Left ventricle myocardium inferior (tissue), 1 donor: ENCODE results near the gene SMYD4. TPM values are rescaled to one million over a fixed set of nuclear protein-coding genes. Genes with fewer than 3 reads are reported as not detected.

Source experiments
- DNase-seq: peaks from one replicate; pipeline ENCODE4 v3.0.0-alpha.2; 2020
- H3K27ac ChIP-seq: fragments of 200-600 bp; replicated peaks from 2 replicates; pipeline ENCODE4 v1.8.0; 2021
- H3K27me3 ChIP-seq: fragments of 200-600 bp; 2 replicates; pipeline ENCODE4 v1.8.0; 2021; ENCODE audit warnings: low read depth
- H3K36me3 ChIP-seq: fragments of 200-600 bp; 2 replicates; pipeline ENCODE4 v1.8.0; 2021
- H3K4me1 ChIP-seq: fragments of 200-600 bp; 2 replicates; pipeline ENCODE4 v1.8.0; 2021
- H3K4me3 ChIP-seq: fragments of 200-600 bp; 2 replicates; pipeline ENCODE4 v1.8.0; 2021; ENCODE audit warnings: mild to moderate bottlenecking, moderate library complexity
- H3K9me3 ChIP-seq: fragments of 200-600 bp; replicated peaks from 2 replicates; pipeline ENCODE4 v1.8.0; 2021
- CTCF ChIP-seq: fragments of 200-600 bp; IDR thresholded peaks from 2 replicates; pipeline ENCODE4 v1.8.0; 2021; ENCODE audit warnings: antibody characterized with exemption, mild to moderate bottlenecking, borderline replicate concordance
- intact Hi-C: fragments of 100-400 bp; cut with micrococcal nuclease; formaldehyde crosslinking; loops from one replicate; pipeline ENCODE4 v1.11.0; 2022
- total RNA-seq: library from RNA; stranded (reverse); fragmentation: NEBNext Ultra II Directional; extraction: Animal tissue kit (Norgen Biotek cat#: 25700); gene quantifications from one replicate; pipeline ENCODE4 v1.2.1, GENCODE V29; 2021
- donor health status: DM: no; HTN: yes; CAD: no; lungs with severe emphysema.

The SMYD4 gene
- total RNA-seq, 1 donor from 2014 or later: 13.7 TPM

DNA sequence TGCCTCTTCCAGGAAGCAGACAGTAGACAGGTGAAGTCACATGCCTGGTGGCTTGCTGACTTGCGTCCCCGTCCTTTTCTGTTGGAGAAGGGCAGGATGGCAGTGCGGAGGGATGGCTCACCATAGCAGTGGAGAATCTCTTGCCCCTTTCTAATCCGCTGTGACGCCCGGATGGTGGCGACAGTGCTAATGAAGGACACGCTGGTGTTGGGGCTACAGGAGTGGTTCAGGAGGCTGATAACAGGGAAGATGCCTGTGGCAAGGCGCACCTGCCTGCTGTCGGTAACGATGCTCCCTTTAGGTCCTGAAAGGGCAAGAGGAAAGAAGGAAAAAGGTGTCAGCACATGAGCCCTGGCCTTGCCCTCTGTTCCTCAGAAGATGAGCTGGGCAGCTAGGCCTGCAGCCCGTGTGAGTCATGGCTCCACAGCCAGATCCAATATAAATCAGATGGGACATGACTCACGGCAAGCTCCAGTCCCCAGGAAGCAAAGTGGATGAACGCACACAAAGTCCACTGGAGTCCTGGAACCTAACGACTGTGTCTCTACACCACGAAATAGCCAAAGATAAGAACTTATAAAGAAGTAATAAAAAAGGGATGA is 42.3 kb downstream of the SMYD4 start:
- no peak for TF ChIP-seq CTCF
- Histone ChIP-seq H3K27me3 (no peaks in the 10 kb centered on the region), H3K4me3 (no peak overlapping the region), H3K4me1 (peaks cover 61% of the 10 kb centered on the region), H3K36me3 (peaks cover 5% of the 10 kb centered on the region), H3K27ac (peak overlapping the region; percentile 84), H3K9me3 (no peaks in the 10 kb centered on the region)
- peak; percentile 46 for DNase-seq
- intact Hi-C loops: no loop called here

DNA sequence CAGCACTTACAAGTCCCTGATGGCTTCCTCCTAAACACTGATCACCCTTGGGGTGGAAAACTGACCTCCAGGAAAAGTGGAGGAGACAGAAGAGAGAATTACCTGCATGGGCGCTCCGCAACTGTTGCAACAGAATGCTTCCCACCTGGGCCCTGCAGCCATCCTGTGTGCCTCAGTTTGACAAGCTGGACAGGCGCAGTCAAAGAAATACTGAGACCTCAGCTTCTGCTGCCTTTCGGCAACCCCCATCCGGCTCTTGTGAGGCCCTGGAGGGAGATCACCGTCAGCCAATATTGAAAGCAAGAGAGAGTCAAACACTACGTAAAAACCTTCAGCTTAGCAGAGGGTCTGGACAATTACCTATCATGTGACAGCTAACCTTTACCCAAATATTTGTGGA is 43.0 kb downstream of the SMYD4 start:
- intact Hi-C loops: no loop called here
- no peaks in the 10 kb centered on the region for H3K27me3 ChIP-seq
- H3K9me3 ChIP-seq: no peaks in the 10 kb centered on the region
- H3K4me3 ChIP-seq: no peak overlapping the region
- H3K36me3 ChIP-seq: peaks cover 7% of the 10 kb centered on the region
- H3K27ac ChIP-seq: peak overlapping the region; percentile 84
- no peak for DNase-seq
- no peak for TF ChIP-seq CTCF
- peaks cover 62% of the 10 kb centered on the region for H3K4me1 ChIP-seq

GRCh38 chr17:1785930-1786329 is 43.8 kb downstream of the SMYD4 start:
- H3K9me3 ChIP-seq: no peaks in the 10 kb centered on the region
- H3K4me1 ChIP-seq: peaks cover 70% of the 10 kb centered on the region
- TF ChIP-seq CTCF: no peak
- H3K27ac ChIP-seq: peak overlapping the region; percentile 84
- peak; percentile 52 for DNase-seq
- H3K36me3 ChIP-seq: peaks cover 15% of the 10 kb centered on the region
- H3K27me3 ChIP-seq: no peaks in the 10 kb centered on the region
- H3K4me3 ChIP-seq: no peak overlapping the region
- intact Hi-C loops: no loop called here

- intact Hi-C loops: loop anchor here (5.0 kb wide), 1 partner anchor 62 kb away; the partner anchor contains the start of gene WDR81
- Histone ChIP-seq H3K27me3 (no peaks in the 10 kb centered on the region), H3K4me3 (peak overlapping the region; percentile 43), H3K27ac (peak overlapping the region; percentile 92), H3K4me1 (peaks cover 72% of the 10 kb centered on the region), H3K36me3 (peaks cover 17% of the 10 kb centered on the region), H3K9me3 (no peaks in the 10 kb centered on the region)
- peak; percentile 79 for TF ChIP-seq CTCF
- peak; percentile 75 for DNase-seq
These were observed 45.7 kb downstream of the SMYD4 start for GRCh38 chr17:1783834-1784611.

GRCh38 chr17:1783271-1783670 is 46.4 kb downstream of the SMYD4 start:
- DNase-seq: no peak
- Histone ChIP-seq H3K9me3 (no peaks in the 10 kb centered on the region), H3K27ac (peak overlapping the region; percentile 92), H3K4me1 (peaks cover 72% of the 10 kb centered on the region), H3K4me3 (peak overlapping the region; percentile 43), H3K27me3 (no peaks in the 10 kb centered on the region), H3K36me3 (peaks cover 23% of the 10 kb centered on the region)
- intact Hi-C loops: loop anchor here (5.0 kb wide), 1 partner anchor 61 kb away; the partner anchor contains the start of gene WDR81
- TF ChIP-seq CTCF: no peak
